PC-3 (cell line): ENCODE results near the gene CDH13.

Source experiments
- CTCF ChIP-seq: fragments of 300-600 bp; sonication (generic); conservative IDR thresholded peaks from 2 replicates; pipeline ENCODE4 v1.5.1; 2017; ENCODE audit warnings: antibody characterized with exemption, low read depth, mild to moderate bottlenecking, low read length
- EZH2 ChIP-seq: fragments of 300-600 bp; sonication (generic); IDR thresholded peaks from one replicate; pipeline ENCODE4 v1.6.1; 2017; ENCODE audit warnings: antibody characterized with exemption, mild to moderate bottlenecking, low read length; ENCODE audit not compliant: unreplicated experiment
- EZH2phosphoT487 ChIP-seq: fragments of 300-600 bp; sonication (generic); IDR thresholded peaks from 2 replicates; pipeline ENCODE4 v1.6.1; 2018; ENCODE audit warnings: mild to moderate bottlenecking, antibody characterized with exemption, low read length, borderline replicate concordance

DNA sequence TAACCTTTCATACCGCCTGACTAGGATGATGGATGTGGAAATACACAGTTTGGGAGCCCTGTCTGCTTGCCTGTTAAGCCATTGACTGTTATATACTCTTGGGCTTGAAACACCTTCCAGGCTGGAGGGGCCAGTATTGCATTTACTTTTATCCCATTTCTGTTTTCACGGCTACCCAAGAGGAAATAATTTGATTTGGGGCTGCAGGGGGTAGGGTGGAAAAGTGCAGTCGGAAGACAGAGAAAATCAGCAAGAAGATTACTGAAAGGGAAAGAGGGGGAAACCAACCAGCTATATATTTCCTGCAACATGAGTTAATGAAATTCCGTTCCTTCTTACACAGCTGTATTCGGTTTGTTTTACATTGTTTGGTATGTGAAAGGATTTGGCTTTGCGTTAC is 202.5 kb downstream of the CDH13 start:
- TF ChIP-seq CTCF (no peak), EZH2 (no peak), EZH2phosphoT487 (no peak)
